ENCODE measurements around the gene LMBRD2. TPM values are rescaled to one million over a fixed set of nuclear protein-coding genes. Genes with fewer than 3 reads are reported as not detected.

Gene LMBRD2
- total RNA-seq, 1 donor from 2014 or later: 6.4 TPM

DNA sequence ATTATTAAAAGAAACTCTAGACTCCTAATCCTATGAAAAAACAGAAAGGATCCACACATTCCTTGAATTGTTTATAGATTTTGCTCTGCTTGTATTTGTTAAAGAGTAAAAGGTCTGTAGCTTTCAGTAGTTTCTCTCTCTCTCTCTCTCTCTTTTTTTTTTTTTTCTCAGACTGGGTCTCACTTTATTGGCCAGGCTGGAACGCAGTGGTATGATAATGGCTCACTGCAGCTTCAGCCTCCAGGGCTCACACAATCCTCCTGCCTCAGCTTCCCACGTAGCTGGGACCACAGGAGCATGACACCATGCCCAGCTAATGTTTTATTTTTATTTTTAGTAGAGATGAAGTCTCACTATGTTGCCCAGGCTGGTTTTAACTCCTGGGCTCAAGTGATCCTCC is 94.3 kb downstream of the LMBRD2 start:
- Histone ChIP-seq H3K4me1 (ENCODE audit: insufficient read depth, low read length) (no peaks in the 10 kb centered on the region), H4K20me1 (ENCODE audit: insufficient read depth, low read length) (no peaks in the 10 kb centered on the region), H3K79me2 (ENCODE audit: insufficient read depth, low read length) (no peaks in the 10 kb centered on the region), H2AFZ (ENCODE audit: low read depth, low read length) (no peak overlapping the region), H3K9me3 (ENCODE audit: insufficient read depth, low read depth, low read length) (no peaks in the 10 kb centered on the region), H3K27ac (ENCODE audit: low read depth, low read length) (no peak overlapping the region), H3K4me3 (ENCODE audit: insufficient read depth, low read depth, low read length) (no peak overlapping the region), H3K27me3 (ENCODE audit: insufficient read depth, low read length) (no peaks in the 10 kb centered on the region), H3K4me2 (ENCODE audit: low read length) (no peak overlapping the region), H3K36me3 (ENCODE audit: insufficient read depth, low read length) (no peaks in the 10 kb centered on the region), H3K9ac (ENCODE audit: low read length) (no peak overlapping the region)
- H3K4me1 Mint-ChIP-seq (ENCODE audit: low read depth, unreplicated experiment): peaks cover 5% of the 10 kb centered on the region
- no peaks in the 10 kb centered on the region for H3K27me3 Mint-ChIP-seq (ENCODE audit: low read depth, unreplicated experiment)
- H3K4me3 Mint-ChIP-seq (ENCODE audit: unreplicated experiment): no peak overlapping the region
- DNase-seq (ENCODE audit: low read depth) (no peak), FAIRE-seq (no peak)
- H3K36me3 Mint-ChIP-seq (ENCODE audit: low read depth, unreplicated experiment): no peaks in the 10 kb centered on the region
- H3K27ac Mint-ChIP-seq (ENCODE audit: unreplicated experiment): no peak overlapping the region
- no peaks in the 10 kb centered on the region for H3K9me3 Mint-ChIP-seq (ENCODE audit: unreplicated experiment)
- no peak for TF ChIP-seq EZH2 (IDR thresholded peaks at IDR 0.05; ENCODE audit: insufficient read depth, low read length)
- TF ChIP-seq, protein P1, sequence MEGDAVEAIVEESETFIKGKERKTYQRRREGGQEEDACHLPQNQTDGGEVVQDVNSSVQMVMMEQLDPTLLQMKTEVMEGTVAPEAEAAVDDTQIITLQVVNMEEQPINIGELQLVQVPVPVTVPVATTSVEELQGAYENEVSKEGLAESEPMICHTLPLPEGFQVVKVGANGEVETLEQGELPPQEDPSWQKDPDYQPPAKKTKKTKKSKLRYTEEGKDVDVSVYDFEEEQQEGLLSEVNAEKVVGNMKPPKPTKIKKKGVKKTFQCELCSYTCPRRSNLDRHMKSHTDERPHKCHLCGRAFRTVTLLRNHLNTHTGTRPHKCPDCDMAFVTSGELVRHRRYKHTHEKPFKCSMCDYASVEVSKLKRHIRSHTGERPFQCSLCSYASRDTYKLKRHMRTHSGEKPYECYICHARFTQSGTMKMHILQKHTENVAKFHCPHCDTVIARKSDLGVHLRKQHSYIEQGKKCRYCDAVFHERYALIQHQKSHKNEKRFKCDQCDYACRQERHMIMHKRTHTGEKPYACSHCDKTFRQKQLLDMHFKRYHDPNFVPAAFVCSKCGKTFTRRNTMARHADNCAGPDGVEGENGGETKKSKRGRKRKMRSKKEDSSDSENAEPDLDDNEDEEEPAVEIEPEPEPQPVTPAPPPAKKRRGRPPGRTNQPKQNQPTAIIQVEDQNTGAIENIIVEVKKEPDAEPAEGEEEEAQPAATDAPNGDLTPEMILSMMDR (IDR thresholded peaks at IDR 0.05; ENCODE audit: insufficient read depth, low read depth, low read length): no peak

DNA sequence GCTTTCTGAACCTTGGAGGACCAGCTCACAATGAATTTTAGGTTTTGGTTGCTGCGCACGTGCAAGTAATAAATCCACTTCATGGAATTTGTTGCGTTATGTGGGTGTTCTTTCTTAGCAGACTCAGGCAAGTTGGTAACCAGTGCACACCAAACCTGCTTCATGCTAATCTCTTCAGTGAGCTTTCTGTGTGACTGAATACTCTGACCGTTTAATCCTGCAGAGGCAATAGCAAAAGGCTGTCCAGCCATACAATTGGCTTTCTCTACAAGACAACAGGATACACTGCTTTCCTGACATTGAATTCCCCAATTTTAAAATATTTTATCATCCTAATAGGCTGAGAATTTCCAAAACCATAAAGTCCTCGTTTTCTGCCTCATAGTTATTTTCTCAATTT is 95.3 kb downstream of the LMBRD2 start:
- no peaks in the 10 kb centered on the region for H3K79me2 ChIP-seq (ENCODE audit: insufficient read depth, low read length)
- H3K9me3 ChIP-seq (ENCODE audit: insufficient read depth, low read depth, low read length): no peaks in the 10 kb centered on the region
- H3K9ac ChIP-seq (ENCODE audit: low read length): no peak overlapping the region
- H3K4me3 ChIP-seq (ENCODE audit: insufficient read depth, low read depth, low read length): no peak overlapping the region
- Mint-ChIP-seq H3K36me3 (ENCODE audit: low read depth, unreplicated experiment) (no peaks in the 10 kb centered on the region), H3K27ac (ENCODE audit: unreplicated experiment) (no peak overlapping the region), H3K4me1 (ENCODE audit: low read depth, unreplicated experiment) (peaks cover 7% of the 10 kb centered on the region), H3K9me3 (ENCODE audit: unreplicated experiment) (no peaks in the 10 kb centered on the region), H3K27me3 (ENCODE audit: low read depth, unreplicated experiment) (no peaks in the 10 kb centered on the region), H3K4me3 (ENCODE audit: unreplicated experiment) (no peak overlapping the region)
- H3K27ac ChIP-seq (ENCODE audit: low read depth, low read length): no peak overlapping the region
- H3K27me3 ChIP-seq (ENCODE audit: insufficient read depth, low read length): no peaks in the 10 kb centered on the region
- H4K20me1 ChIP-seq (ENCODE audit: insufficient read depth, low read length): no peaks in the 10 kb centered on the region
- no peak overlapping the region for H2AFZ ChIP-seq (ENCODE audit: low read depth, low read length)
- DNase-seq (ENCODE audit: low read depth) (no peak), FAIRE-seq (no peak)
- no peaks in the 10 kb centered on the region for H3K36me3 ChIP-seq (ENCODE audit: insufficient read depth, low read length)
- H3K4me1 ChIP-seq (ENCODE audit: insufficient read depth, low read length): no peaks in the 10 kb centered on the region
- no peak for TF ChIP-seq EZH2 (IDR thresholded peaks at IDR 0.05; ENCODE audit: insufficient read depth, low read length)
- TF ChIP-seq, protein P1 (IDR thresholded peaks at IDR 0.05; ENCODE audit: insufficient read depth, low read depth, low read length): no peak
- H3K4me2 ChIP-seq (ENCODE audit: low read length): no peak overlapping the region

DNA sequence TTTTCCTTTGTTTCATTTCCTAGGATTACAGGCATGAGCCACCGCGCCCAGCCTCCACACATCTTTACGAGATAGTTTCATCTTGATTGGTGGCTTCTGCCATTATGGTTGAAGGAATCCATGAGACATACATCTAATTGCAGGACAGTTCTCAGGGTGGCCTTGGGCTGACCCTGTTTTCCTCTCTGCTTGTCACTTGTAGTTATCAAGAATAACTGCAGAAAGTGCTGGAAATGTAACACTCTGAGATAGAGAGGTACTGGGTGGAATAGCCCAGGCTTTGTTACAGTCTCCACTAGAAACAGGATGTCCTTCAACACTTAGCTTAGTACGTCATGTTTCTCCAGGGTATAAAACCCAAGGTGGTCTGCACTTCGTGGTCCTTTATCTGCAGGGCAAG is 95.7 kb downstream of the LMBRD2 start:
- Histone ChIP-seq H3K4me1 (ENCODE audit: insufficient read depth, low read length) (no peaks in the 10 kb centered on the region), H3K4me2 (ENCODE audit: low read length) (no peak overlapping the region), H3K27ac (ENCODE audit: low read depth, low read length) (no peak overlapping the region), H3K9me3 (ENCODE audit: insufficient read depth, low read depth, low read length) (no peaks in the 10 kb centered on the region), H3K79me2 (ENCODE audit: insufficient read depth, low read length) (no peaks in the 10 kb centered on the region), H3K4me3 (ENCODE audit: insufficient read depth, low read depth, low read length) (no peak overlapping the region), H3K27me3 (ENCODE audit: insufficient read depth, low read length) (no peaks in the 10 kb centered on the region), H3K9ac (ENCODE audit: low read length) (no peak overlapping the region), H3K36me3 (ENCODE audit: insufficient read depth, low read length) (no peaks in the 10 kb centered on the region), H4K20me1 (ENCODE audit: insufficient read depth, low read length) (no peaks in the 10 kb centered on the region), H2AFZ (ENCODE audit: low read depth, low read length) (no peak overlapping the region)
- Mint-ChIP-seq H3K4me1 (ENCODE audit: low read depth, unreplicated experiment) (peaks cover 7% of the 10 kb centered on the region), H3K4me3 (ENCODE audit: unreplicated experiment) (no peak overlapping the region), H3K36me3 (ENCODE audit: low read depth, unreplicated experiment) (no peaks in the 10 kb centered on the region), H3K9me3 (ENCODE audit: unreplicated experiment) (no peaks in the 10 kb centered on the region), H3K27me3 (ENCODE audit: low read depth, unreplicated experiment) (no peaks in the 10 kb centered on the region), H3K27ac (ENCODE audit: unreplicated experiment) (no peak overlapping the region)
- no peak for DNase-seq (ENCODE audit: low read depth)
- TF ChIP-seq EZH2 (IDR thresholded peaks at IDR 0.05; ENCODE audit: insufficient read depth, low read length): no peak
- TF ChIP-seq, protein P1 (IDR thresholded peaks at IDR 0.05; ENCODE audit: insufficient read depth, low read depth, low read length): no peak
- no peak for FAIRE-seq
